Suprapubic skin (tissue), 4 donors: ENCODE data around the gene DOC2B. TPM values are rescaled to one million over a fixed set of nuclear protein-coding genes. Genes with fewer than 3 reads are reported as not detected.
"Not testable (repeated sequence)": the region's sequence is repeated elsewhere in the genome, so short reads cannot be mapped to it uniquely, and the experiment has no call there.

ENCODE experiments used
- DNase-seq, 2 donors: peaks; one replicate each; pipeline ENCODE4 v3.0.0-alpha.2; 2019; ENCODE audit warnings: low spot score in 2 of 2
- H3K27ac ChIP-seq: fragments of 200-600 bp; sonication (generic); one replicate; pipeline ENCODE4 v1.5.1; 2019
- H3K27me3 ChIP-seq: fragments of 200-600 bp; sonication (generic); one replicate; pipeline ENCODE4 v1.5.1; 2019
- H3K36me3 ChIP-seq: fragments of 200-600 bp; sonication (generic); one replicate; pipeline ENCODE4 v1.5.1; 2019
- H3K4me1 ChIP-seq: fragments of 200-600 bp; sonication (generic); one replicate; pipeline ENCODE4 v1.5.1; 2019
- H3K4me3 ChIP-seq: fragments of 200-600 bp; sonication (generic); one replicate; pipeline ENCODE4 v1.5.1; 2019; ENCODE audit warnings: mild to moderate bottlenecking
- H3K9me3 ChIP-seq: fragments of 200-600 bp; sonication (generic); one replicate; pipeline ENCODE4 v1.5.1; 2019
- EP300 ChIP-seq: sonication (generic); formaldehyde crosslinking; IDR thresholded peaks from one replicate; pipeline ENCODE4 v1.6.1; 2017; ENCODE audit warnings: antibody characterized with exemption
- POLR2A ChIP-seq, 2 donors: fragments of 450-650 bp; IDR thresholded peaks; one replicate each; pipeline ENCODE4 v1.6.1; 2017; ENCODE audit warnings: antibody characterized with exemption in 2 of 2, mild to moderate bottlenecking in 2 of 2, moderate library complexity in 2 of 2
- POLR2AphosphoS5 ChIP-seq, 3 donors: sonication (generic); formaldehyde crosslinking; IDR thresholded peaks; one replicate each; pipeline ENCODE4 v1.6.1; 2017; ENCODE audit warnings: antibody characterized with exemption in 3 of 3
- WGBS: methylation state at CpG from one replicate; pipeline ENCODE4 v1.1.5; 2018; 5-methylcytosine and 5-hydroxymethylcytosine counted together
- total RNA-seq, 4 donors: library from RNA; depleted of rRNA; stranded (reverse); fragments of >200 nt; gene quantifications; one replicate each; pipeline ENCODE4 v1.1.0, GENCODE V29; 2016
- TF ChIP-seq, protein P1 (sequence below), 2 donors: fragments of 200-600 bp in 1 of 2; fragments of 450-650 bp in 1 of 2; sonication (generic) in 1 of 2; IDR thresholded peaks; one replicate each; pipeline ENCODE4 v1.5.1; 2016 to 2019; ENCODE audit warnings: antibody characterized with exemption in 2 of 2, mild to moderate bottlenecking in 1 of 2, moderate library complexity in 1 of 2

The DOC2B gene
- total RNA-seq, 4 donors from 2014 or later: 1.8 to 19.4 (median 6.1) TPM

DNA sequence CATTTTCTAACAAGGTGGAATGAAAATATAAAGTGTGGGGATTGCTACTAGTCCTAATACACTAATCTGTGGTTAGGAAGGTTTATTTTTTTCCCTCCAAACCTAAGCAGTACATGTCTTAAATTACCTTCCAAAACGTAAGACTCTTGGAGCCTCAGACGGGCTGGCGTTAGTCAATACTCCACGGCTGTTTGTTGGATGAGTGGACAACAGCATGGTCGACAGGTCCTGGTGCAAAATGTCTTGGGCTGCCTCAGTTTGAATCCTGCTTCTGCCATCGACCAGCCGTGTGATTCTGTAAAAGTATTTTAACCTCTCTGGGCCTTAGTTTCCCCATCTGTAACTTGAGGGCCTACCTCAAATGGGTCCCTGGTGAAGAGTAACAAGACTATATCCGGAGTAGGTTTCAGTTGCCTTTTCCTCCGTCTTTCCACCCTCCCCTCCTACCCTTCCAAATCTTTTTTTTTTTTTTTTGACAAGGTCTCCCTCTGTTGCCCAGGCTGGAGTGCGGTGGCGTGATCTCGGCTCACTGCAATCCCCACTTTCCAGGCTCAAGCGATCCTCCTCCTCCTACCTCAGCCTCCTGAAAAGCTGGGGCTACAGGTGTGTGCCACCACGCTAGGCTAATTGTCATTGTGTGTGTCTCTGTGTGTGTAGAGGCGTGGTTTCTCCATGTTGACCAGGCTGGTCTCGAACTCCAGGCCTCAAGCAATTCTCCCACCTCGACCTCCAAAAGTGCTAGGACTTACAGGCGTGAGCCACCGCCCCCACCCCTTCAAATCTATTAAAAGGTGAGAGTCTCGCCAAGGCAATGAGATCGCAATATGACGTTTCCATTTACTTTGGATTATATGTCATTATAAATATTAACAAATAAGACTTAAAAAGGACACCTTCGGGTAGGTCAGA lies 38.3 kb downstream of the DOC2B start:
- Histone ChIP-seq H3K4me3 (no peak overlapping the region), H3K27me3 (no peaks in the 10 kb centered on the region), H3K36me3 (no peaks in the 10 kb centered on the region), H3K27ac (no peak overlapping the region), H3K9me3 (no peaks in the 10 kb centered on the region), H3K4me1 (peaks cover 5% of the 10 kb centered on the region)
- no peak for TF ChIP-seq POLR2A (IDR thresholded peaks at IDR 0.05)
- no peak for TF ChIP-seq EP300
- TF ChIP-seq POLR2AphosphoS5 (IDR thresholded peaks at IDR 0.05): no peak
- TF ChIP-seq, protein P1, sequence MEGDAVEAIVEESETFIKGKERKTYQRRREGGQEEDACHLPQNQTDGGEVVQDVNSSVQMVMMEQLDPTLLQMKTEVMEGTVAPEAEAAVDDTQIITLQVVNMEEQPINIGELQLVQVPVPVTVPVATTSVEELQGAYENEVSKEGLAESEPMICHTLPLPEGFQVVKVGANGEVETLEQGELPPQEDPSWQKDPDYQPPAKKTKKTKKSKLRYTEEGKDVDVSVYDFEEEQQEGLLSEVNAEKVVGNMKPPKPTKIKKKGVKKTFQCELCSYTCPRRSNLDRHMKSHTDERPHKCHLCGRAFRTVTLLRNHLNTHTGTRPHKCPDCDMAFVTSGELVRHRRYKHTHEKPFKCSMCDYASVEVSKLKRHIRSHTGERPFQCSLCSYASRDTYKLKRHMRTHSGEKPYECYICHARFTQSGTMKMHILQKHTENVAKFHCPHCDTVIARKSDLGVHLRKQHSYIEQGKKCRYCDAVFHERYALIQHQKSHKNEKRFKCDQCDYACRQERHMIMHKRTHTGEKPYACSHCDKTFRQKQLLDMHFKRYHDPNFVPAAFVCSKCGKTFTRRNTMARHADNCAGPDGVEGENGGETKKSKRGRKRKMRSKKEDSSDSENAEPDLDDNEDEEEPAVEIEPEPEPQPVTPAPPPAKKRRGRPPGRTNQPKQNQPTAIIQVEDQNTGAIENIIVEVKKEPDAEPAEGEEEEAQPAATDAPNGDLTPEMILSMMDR (IDR thresholded peaks at IDR 0.05): no peak
- peak in 1 of 2 donors; percentile 53 for DNase-seq
- WGBS: 75% methylated on average over 23 of the region's 23 CpGs

DNA sequence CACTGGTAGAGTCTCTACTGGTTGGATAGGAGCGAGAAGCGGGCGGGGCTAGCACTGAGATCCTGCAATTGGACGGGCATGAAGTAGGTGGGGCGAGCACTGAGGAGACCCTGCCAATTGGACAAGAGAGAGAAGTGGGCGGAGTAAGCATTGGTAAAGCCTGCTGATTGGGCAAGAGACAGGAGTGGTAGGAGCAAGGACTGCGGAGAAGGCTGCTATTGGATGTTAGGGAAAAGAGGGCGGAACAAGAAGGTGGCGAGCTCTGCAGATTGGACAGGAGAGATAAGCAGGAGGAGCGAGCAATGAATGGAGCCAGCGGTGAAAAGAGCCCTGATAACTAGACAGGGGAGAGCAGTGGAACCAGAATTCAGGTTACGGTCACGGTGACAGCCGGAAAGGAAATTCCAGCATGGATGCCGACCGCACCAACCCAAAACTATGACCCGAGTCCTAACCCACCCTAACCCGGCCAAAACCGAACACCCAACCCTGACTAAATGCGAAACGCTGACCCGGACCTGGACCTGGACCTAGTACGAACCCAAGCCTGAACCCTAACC lies 39.3 kb downstream of the DOC2B start:
- 94% methylated on average over 23 of the region's 23 CpGs for WGBS
- peak; percentile 63 to 79 for DNase-seq
- H3K9me3 ChIP-seq: no peaks in the 10 kb centered on the region
- peaks cover 5% of the 10 kb centered on the region for H3K4me1 ChIP-seq
- H3K27me3 ChIP-seq: no peaks in the 10 kb centered on the region
- no peaks in the 10 kb centered on the region for H3K36me3 ChIP-seq
- H3K27ac ChIP-seq: no peak overlapping the region
- no peak overlapping the region for H3K4me3 ChIP-seq
- TF ChIP-seq EP300 (no peak), POLR2AphosphoS5 (IDR thresholded peaks at IDR 0.05) (no peak), POLR2A (IDR thresholded peaks at IDR 0.05) (no peak)
- TF ChIP-seq, protein P1 (IDR thresholded peaks at IDR 0.05): no peak

DNA sequence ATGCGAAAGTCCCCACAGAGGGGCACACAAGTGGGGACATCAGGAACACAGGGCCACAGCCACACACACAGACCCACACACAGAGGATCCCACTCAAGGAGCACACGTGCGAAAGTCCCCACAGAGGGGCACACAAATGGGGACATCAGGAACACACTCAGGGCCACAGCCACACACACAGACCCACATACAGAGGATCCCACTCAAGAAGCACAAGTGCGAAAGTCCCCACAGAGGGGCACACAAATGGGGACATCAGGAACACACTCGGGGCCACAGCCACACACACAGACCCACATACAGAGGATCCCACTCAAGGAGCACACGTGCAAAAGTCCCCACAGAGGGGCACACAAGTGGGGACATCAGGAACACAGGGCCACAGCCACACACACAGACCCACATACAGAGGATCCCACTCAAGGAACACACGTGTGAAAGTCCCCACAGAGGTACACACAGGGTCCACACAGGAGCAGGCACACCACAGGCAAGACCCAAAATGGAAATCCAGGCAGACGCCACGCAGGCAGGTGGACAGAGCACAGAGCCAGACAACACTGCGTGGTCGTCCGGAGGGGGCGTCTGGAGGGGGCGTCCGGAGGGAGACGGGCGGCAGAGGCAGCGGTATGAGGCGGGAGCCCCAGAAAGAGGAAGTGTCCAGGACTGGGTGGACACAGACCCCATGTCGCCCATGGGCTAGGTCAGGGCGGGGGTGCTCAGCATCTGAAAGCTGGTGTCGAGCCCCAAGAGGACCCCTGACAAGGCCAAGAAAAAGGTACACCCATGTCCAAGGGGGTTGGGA lies 41.8 kb downstream of the DOC2B start:
- DNase-seq: peak in 1 of 2 donors; percentile 43
- H3K9me3 ChIP-seq, H3K27ac ChIP-seq, H3K27me3 ChIP-seq, H3K36me3 ChIP-seq, H3K4me1 ChIP-seq, H3K4me3 ChIP-seq: not testable (repeated sequence)
- 78% methylated on average over 5 of the region's 22 CpGs for WGBS

DNA sequence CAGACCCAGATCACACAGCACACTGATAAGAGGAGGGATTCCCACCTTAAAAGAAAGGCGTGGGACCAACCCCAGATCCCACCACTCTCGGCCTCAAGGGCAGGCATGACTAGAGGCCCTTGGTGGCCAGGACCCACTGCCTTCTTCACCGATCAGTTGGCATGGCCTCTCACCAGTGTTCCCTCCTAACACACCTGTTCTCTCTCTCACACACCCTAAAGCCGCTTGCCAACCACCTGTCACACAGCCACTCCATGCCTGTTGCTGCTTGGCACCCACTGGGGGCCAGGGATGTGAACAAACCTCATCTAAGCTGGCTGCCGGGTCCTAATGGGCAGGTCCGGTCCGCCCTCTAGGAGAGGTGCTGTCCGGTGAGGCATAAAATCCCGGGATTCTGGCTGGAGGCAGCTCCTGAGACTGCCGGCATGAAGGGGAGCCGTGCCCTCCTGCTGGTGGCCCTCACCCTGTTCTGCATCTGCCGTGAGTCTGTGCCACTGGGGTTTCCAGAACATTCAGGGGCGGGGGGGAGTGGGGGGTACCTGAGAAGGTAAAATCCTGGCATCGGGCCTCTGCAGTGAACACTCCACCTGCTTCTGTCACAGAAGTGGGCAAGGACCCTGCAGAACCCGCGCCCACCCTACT lies 44.2 kb downstream of the DOC2B start, which contains the start of gene SCGB1C2:
Gene SCGB1C2 (plus strand): TSS at position 404 of the 642 bp plus-strand sequence. CDS start 22 bp downstream, at position 426.
- H3K36me3 ChIP-seq, H3K9me3 ChIP-seq, H3K27ac ChIP-seq, DNase-seq, H3K27me3 ChIP-seq, H3K4me1 ChIP-seq, H3K4me3 ChIP-seq: not testable (repeated sequence)
- no CpG with 5 or more reads among the region's 16 CpGs for WGBS

DNA sequence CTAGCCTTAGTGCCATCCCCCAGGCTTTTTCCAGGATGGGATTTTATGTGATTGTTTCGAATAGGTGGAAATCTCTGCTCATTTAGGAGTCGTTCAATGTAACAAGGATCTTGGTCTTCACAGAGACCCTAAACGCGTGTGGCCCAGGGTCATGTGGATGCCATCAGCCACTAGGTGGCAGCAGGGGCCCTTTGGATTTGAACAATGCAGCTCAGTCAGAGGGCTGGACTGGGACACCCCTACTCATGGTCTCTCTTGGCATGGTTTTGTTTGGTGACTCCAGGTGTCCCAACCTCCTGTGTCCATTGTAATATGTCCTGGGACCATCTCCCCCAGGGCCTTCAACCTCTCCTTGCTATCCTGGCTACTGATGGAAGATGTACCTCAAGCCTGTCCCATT lies 44.9 kb downstream of the DOC2B start:
- H3K4me1 ChIP-seq, H3K4me3 ChIP-seq, H3K36me3 ChIP-seq, H3K9me3 ChIP-seq, H3K27me3 ChIP-seq, H3K27ac ChIP-seq: not testable (repeated sequence)
- TF ChIP-seq, protein P1 (IDR thresholded peaks at IDR 0.05): peak in 1 of 2 donors; percentile 50
- no CpG with 5 or more reads among the region's 4 CpGs for WGBS
- DNase-seq: peak; percentile 81 to 85

DNA sequence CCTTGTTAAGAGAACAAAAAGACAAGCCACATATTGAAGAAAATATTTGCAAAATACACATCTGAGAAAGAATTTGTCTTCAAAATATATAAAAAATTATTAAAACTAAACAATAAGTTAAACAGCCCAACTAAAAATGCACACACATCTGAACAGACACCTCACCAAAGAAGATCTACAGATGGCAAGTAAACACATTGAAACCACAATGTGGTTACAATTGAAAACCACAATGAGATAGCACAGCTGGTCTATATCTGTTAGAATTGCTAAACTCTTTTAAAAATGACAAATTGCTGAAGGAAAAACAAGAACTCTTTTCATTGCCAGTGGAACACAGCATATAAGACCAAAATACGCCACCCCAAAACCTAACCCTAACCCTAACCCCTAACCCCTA lies 45.6 kb downstream of the DOC2B start:
- not testable (repeated sequence) for DNase-seq, H3K4me1 ChIP-seq, H3K27ac ChIP-seq, H3K36me3 ChIP-seq, H3K4me3 ChIP-seq, H3K27me3 ChIP-seq, H3K9me3 ChIP-seq
- no CpG with 5 or more reads among the region's 1 CpG for WGBS

DNA sequence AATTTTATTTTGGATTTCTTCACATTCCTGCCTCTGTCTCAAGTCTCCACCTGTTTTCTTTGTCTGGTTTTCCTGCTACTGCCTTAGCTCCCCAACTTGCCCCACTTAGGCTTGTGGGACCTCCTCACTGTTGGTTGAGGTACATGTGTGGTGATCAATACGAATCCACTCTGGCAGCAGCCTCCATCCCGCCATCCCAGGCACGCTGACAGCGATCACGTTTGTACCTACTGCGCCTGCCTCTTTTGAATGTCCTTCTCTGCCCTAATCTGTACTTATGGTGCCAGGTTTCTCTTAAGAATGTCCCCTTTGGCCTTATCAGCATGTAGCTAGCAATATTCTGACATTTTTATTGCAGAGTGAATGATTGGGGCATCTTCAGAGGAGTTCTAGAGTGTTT lies 46.4 kb downstream of the DOC2B start:
- DNase-seq: peak in 1 of 2 donors; percentile 38
- WGBS: no CpG with 5 or more reads among the region's 6 CpGs
- not testable (repeated sequence) for H3K36me3 ChIP-seq, H3K4me1 ChIP-seq, H3K27me3 ChIP-seq, H3K27ac ChIP-seq, H3K4me3 ChIP-seq, H3K9me3 ChIP-seq

DNA sequence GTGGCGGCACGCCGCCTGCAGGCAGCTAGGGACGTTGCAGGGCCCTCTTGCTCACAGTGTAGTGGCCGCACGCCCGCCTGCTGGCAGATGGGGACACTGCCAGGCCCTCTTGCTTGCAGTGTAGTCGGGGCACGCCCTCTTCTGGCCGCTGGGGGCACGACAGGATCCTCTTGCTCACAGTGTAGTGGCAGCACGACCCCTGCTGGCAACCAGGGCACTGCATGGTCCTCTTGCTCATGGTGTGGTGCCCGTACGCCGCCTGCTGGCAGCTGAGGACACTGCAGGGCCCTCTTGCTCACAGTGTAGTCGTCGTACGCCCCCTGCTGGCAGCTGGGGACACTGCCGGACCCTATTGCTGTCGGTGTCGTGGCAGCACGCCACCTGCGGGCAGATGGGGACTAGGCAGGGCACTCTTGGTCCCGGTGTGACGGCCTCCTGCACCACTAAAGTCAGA lies 47.1 kb downstream of the DOC2B start:
- H3K4me3 ChIP-seq, H3K27me3 ChIP-seq, H3K4me1 ChIP-seq, H3K9me3 ChIP-seq, H3K36me3 ChIP-seq, H3K27ac ChIP-seq: not testable (repeated sequence)
- WGBS: 66% methylated on average over 8 of the region's 25 CpGs
- peak in 1 of 2 donors; percentile 53 for DNase-seq

DNA sequence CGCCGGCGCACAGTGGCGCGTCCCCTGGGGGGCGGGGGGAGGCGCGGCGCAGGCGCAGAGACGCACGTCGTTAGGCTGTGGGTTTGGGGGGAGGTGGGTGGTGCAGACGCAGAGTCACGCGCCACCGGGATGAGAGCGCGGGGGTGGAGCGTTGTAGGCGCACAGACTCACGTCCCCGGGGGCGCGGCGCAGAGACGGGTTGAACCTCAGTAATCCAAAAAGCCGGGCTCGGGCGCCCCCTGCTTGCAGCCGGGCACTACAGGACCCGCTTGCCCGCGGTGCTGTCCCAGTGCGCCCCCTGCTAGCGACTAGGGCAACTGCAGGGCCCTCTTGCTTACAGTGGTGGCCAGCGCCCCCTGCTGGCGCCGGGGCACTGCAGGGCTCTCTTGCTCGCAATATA lies 47.5 kb downstream of the DOC2B start:
- H3K4me3 ChIP-seq, H3K9me3 ChIP-seq, H3K27me3 ChIP-seq, H3K36me3 ChIP-seq, H3K27ac ChIP-seq, H3K4me1 ChIP-seq: not testable (repeated sequence)
- DNase-seq: peak in 1 of 2 donors; percentile 29
- WGBS: no CpG with 5 or more reads among the region's 40 CpGs
